Upper lobe of right lung (tissue), 1 donor: ENCODE data around the gene TAS2R60. TPM values are rescaled to one million over a fixed set of nuclear protein-coding genes. Genes with fewer than 3 reads are reported as not detected.

Experiments used
- ATAC-seq: fragments of 200-7000 bp; cut with Tn5 transposase; one replicate; pipeline ENCODE4 v1.9.1; 2020; ENCODE audit warnings: mild to moderate bottlenecking, moderate library complexity
- DNase-seq: peaks from one replicate; pipeline ENCODE4 v3.0.0-alpha.2; 2020
- H3K27ac ChIP-seq: fragments of 200-600 bp; one replicate; pipeline ENCODE4 v1.8.0; 2022
- H3K27me3 ChIP-seq: fragments of 200-600 bp; one replicate; pipeline ENCODE4 v1.8.0; 2022; ENCODE audit warnings: mild to moderate bottlenecking
- H3K36me3 ChIP-seq: fragments of 200-600 bp; one replicate; pipeline ENCODE4 v1.8.0; 2022
- H3K4me1 ChIP-seq: fragments of 200-600 bp; one replicate; pipeline ENCODE4 v1.8.0; 2022
- H3K4me3 ChIP-seq: fragments of 200-600 bp; one replicate; pipeline ENCODE4 v1.8.0; 2022; ENCODE audit warnings: mild to moderate bottlenecking
- H3K9me3 ChIP-seq: fragments of 200-600 bp; one replicate; pipeline ENCODE4 v1.8.0; 2022
- intact Hi-C: fragments of 100-400 bp; cut with DNase I; formaldehyde crosslinking; loops from one replicate; pipeline ENCODE4 v1.11.0; 2022
- total RNA-seq: library from RNA; stranded (reverse); fragmentation: NEBNext Ultra II Directional; extraction: Animal tissue kit (Norgen Biotek cat#: 25700); gene quantifications from one replicate; pipeline ENCODE4 v1.2.1, GENCODE V29; 2021
- TF ChIP-seq, protein P1 (sequence below): fragments of 200-600 bp; IDR thresholded peaks from one replicate; pipeline ENCODE4 v1.8.0; 2022; ENCODE audit warnings: antibody characterized with exemption
- donor health status: DM: no; HTN: yes; CAD: no; lungs with severe emphysema.

The TAS2R60 gene
- total RNA-seq, 1 donor from 2014 or later, result not detected

DNA sequence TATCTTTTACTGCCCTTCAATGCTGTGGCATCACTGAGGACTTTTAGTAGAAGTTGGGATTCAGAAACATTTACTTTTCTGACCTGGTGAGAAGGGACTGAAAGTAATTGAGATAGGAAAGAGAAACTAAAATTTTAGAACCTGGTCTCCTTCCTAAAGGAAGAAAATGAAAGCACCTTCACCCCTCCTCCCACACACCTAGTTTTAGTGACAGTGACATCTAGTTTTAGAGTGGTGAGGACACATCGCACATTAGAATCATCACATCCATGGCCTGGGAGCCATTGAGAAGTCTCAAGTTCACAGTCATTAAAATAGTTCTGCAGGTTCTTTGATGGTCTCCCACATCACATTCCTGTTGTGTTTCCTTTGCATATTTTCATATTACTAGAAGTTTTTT lies 50.5 kb downstream of the TAS2R60 start:
- ATAC-seq, result no peak
- H3K36me3 ChIP-seq, result no peaks in the 10 kb centered on the region

More for the DNA sequence above, 50.5 kb downstream of the TAS2R60 start:
- Histone ChIP-seq H3K27me3 (no peaks in the 10 kb centered on the region), H3K27ac (no peak overlapping the region), H3K4me1 (peaks cover 12% of the 10 kb centered on the region), H3K4me3 (no peak overlapping the region), H3K9me3 (no peaks in the 10 kb centered on the region)
- no peak for DNase-seq
- intact Hi-C loops, result no loop called here
- TF ChIP-seq, protein P1, sequence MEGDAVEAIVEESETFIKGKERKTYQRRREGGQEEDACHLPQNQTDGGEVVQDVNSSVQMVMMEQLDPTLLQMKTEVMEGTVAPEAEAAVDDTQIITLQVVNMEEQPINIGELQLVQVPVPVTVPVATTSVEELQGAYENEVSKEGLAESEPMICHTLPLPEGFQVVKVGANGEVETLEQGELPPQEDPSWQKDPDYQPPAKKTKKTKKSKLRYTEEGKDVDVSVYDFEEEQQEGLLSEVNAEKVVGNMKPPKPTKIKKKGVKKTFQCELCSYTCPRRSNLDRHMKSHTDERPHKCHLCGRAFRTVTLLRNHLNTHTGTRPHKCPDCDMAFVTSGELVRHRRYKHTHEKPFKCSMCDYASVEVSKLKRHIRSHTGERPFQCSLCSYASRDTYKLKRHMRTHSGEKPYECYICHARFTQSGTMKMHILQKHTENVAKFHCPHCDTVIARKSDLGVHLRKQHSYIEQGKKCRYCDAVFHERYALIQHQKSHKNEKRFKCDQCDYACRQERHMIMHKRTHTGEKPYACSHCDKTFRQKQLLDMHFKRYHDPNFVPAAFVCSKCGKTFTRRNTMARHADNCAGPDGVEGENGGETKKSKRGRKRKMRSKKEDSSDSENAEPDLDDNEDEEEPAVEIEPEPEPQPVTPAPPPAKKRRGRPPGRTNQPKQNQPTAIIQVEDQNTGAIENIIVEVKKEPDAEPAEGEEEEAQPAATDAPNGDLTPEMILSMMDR, result no peak

Other genes with a start within 250 kb of the TAS2R60 start
- gene TAS2R40, start 221.4 kb upstream of the TAS2R60 start, total RNA-seq, result not detected
- gene GSTK1, start 180.0 kb upstream of the TAS2R60 start, total RNA-seq, result 149 TPM
- 25.1 TPM for gene TMEM139, start 158.5 kb upstream of the TAS2R60 start, total RNA-seq
- gene CASP2, start 155.1 kb upstream of the TAS2R60 start, total RNA-seq, result 26.7 TPM
- gene CLCN1, start 127.3 kb upstream of the TAS2R60 start, total RNA-seq, result not detected
- gene FAM131B, start 80.7 kb upstream of the TAS2R60 start, total RNA-seq, result 0.90 TPM
- 263 TPM for gene ZYX, start 62.1 kb upstream of the TAS2R60 start, total RNA-seq
- gene EPHA1, start 34.6 kb upstream of the TAS2R60 start, total RNA-seq, result 13.9 TPM
- gene TAS2R41, start 34.4 kb downstream of the TAS2R60 start, total RNA-seq, result not detected
- gene CTAGE15, start 128.3 kb downstream of the TAS2R60 start, total RNA-seq, result 0.93 TPM
- gene TCAF2, start 177.5 kb downstream of the TAS2R60 start, total RNA-seq, result 4.4 TPM